BLaER1 treated with 17β-estradiol and CSF1 and Interleukin-3, amounts not matched to agents 10 nM and 100 nM (cell line): ENCODE measurements around the gene POLR3B.

Experiments used
- H3K27ac ChIP-seq, 11 experiments: shearing (Covaris generic); formaldehyde crosslinking; 2 replicates each; pipeline ENCODE4 v1.8.1; 2022
- H3K27me3 ChIP-seq, 11 experiments: shearing (Covaris generic); formaldehyde crosslinking; 2 replicates each; pipeline ENCODE4 v1.8.1; 2022
- H3K36me3 ChIP-seq, 11 experiments: shearing (Covaris generic); formaldehyde crosslinking; 2 replicates each; pipeline ENCODE4 v1.8.1; 2022
- H3K4me1 ChIP-seq, 10 experiments: shearing (Covaris generic); formaldehyde crosslinking; 2 replicates each; pipeline ENCODE4 v1.8.1; 2022
- H3K4me2 ChIP-seq, 11 experiments: shearing (Covaris generic); formaldehyde crosslinking; 2 replicates each; pipeline ENCODE4 v1.8.1; 2022
- H3K4me3 ChIP-seq, 10 experiments: shearing (Covaris generic); formaldehyde crosslinking; 2 replicates each; pipeline ENCODE4 v1.8.1; 2022
- H3K9ac ChIP-seq, 11 experiments: shearing (Covaris generic); formaldehyde crosslinking; 2 replicates each; pipeline ENCODE4 v1.8.1; 2022
- H3K9me3 ChIP-seq, 11 experiments: shearing (Covaris generic); formaldehyde crosslinking; replicated peaks in 1 of 11; 2 replicates each; pipeline ENCODE4 v1.8.1; 2022
- H4K20me1 ChIP-seq, 11 experiments: shearing (Covaris generic); formaldehyde crosslinking; 2 replicates each; pipeline ENCODE4 v1.8.1; 2022
- Cebpa-rat ChIP-seq, 11 experiments: shearing (Covaris generic); IDR thresholded peaks; 2 replicates each; pipeline ENCODE4 v1.8.1; 2022

The POLR3B gene

GRCh38 chr12:106521901-106522300 is 164.4 kb downstream of the POLR3B start:
- Histone ChIP-seq H3K9ac (no peak overlapping the region), H4K20me1 (no peaks in the 10 kb centered on the region), H3K4me1 (no peaks in the 10 kb centered on the region), H3K4me2 (no peak overlapping the region), H3K27me3 (no peaks in the 10 kb centered on the region), H3K9me3 (no peaks in the 10 kb centered on the region), H3K27ac (no peak overlapping the region), H3K4me3 (no peak overlapping the region), H3K36me3 (no peaks in the 10 kb centered on the region)
- no peak for TF ChIP-seq Cebpa-rat (IDR thresholded peaks at IDR 0.05)

- Histone ChIP-seq H3K27me3 (no peaks in the 10 kb centered on the region), H3K4me1 (no peaks in the 10 kb centered on the region), H3K36me3 (no peaks in the 10 kb centered on the region), H3K9ac (no peak overlapping the region), H3K27ac (no peak overlapping the region), H3K4me2 (no peak overlapping the region), H3K9me3 (no peaks in the 10 kb centered on the region), H4K20me1 (no peaks in the 10 kb centered on the region), H3K4me3 (no peak overlapping the region)
- TF ChIP-seq Cebpa-rat (IDR thresholded peaks at IDR 0.05) = no peak
These were observed 165.2 kb downstream of the POLR3B start for GRCh38 chr12:106522708-106523107.

GRCh38 chr12:106527356-106527755 is 169.8 kb downstream of the POLR3B start:
- Histone ChIP-seq H3K9me3 (peaks cover 0 to 12% (median 0%) of the 10 kb centered on the region in 11 experiments; a peak in 4 of 22 replicates), H3K9ac (no peak overlapping the region), H3K27me3 (no peaks in the 10 kb centered on the region), H3K4me3 (no peak overlapping the region), H3K36me3 (no peaks in the 10 kb centered on the region), H3K4me1 (no peaks in the 10 kb centered on the region), H3K4me2 (no peak overlapping the region), H3K27ac (no peak overlapping the region), H4K20me1 (no peaks in the 10 kb centered on the region)
- TF ChIP-seq Cebpa-rat (IDR thresholded peaks at IDR 0.05) = peak in 2 of 11 experiments; percentile 24 to 34; a peak in 1 of 22 replicates

- Histone ChIP-seq H3K27me3 (no peaks in the 10 kb centered on the region), H3K9me3 (peaks cover 13 to 26% (median 20%) of the 10 kb centered on the region in 11 experiments; a peak in 21 of 22 replicates), H3K9ac (no peak overlapping the region), H4K20me1 (no peaks in the 10 kb centered on the region), H3K4me3 (no peak overlapping the region), H3K4me2 (no peak overlapping the region), H3K4me1 (no peaks in the 10 kb centered on the region), H3K36me3 (no peaks in the 10 kb centered on the region), H3K27ac (no peak overlapping the region)
- no peak for TF ChIP-seq Cebpa-rat (IDR thresholded peaks at IDR 0.05)
These were observed 183.7 kb downstream of the POLR3B start for GRCh38 chr12:106541201-106541600.

GRCh38 chr12:106551410-106551809 is 193.9 kb downstream of the POLR3B start:
- Histone ChIP-seq H4K20me1 (no peaks in the 10 kb centered on the region), H3K4me1 (no peaks in the 10 kb centered on the region), H3K36me3 (no peaks in the 10 kb centered on the region), H3K4me2 (no peak overlapping the region), H3K27me3 (no peaks in the 10 kb centered on the region), H3K9me3 (peaks cover 18 to 46% (median 38%) of the 10 kb centered on the region in 11 experiments), H3K27ac (no peak overlapping the region), H3K4me3 (no peak overlapping the region), H3K9ac (no peak overlapping the region)
- TF ChIP-seq Cebpa-rat (IDR thresholded peaks at IDR 0.05) = no peak

- H3K4me2 ChIP-seq = no peak overlapping the region
- peaks cover 18 to 46% (median 38%) of the 10 kb centered on the region in 11 experiments for H3K9me3 ChIP-seq
- H3K9ac ChIP-seq = no peak overlapping the region
- no peaks in the 10 kb centered on the region for H3K36me3 ChIP-seq
- H3K4me3 ChIP-seq = no peak overlapping the region
- H4K20me1 ChIP-seq = no peaks in the 10 kb centered on the region
- no peak overlapping the region for H3K27ac ChIP-seq
- no peak for TF ChIP-seq Cebpa-rat (IDR thresholded peaks at IDR 0.05)
- H3K4me1 ChIP-seq = no peaks in the 10 kb centered on the region
- no peaks in the 10 kb centered on the region for H3K27me3 ChIP-seq
These were observed 194.7 kb downstream of the POLR3B start for GRCh38 chr12:106552228-106552627.
